Suprapubic skin (tissue), 4 donors: ENCODE results near the gene EVI5L. TPM values are rescaled to one million over a fixed set of nuclear protein-coding genes. Genes with fewer than 3 reads are reported as not detected.
A peak's percentile ranks its signal among the peaks of the same experiment; 100 is the strongest.
"Not testable (repeated sequence)": the region's sequence is repeated elsewhere in the genome, so short reads cannot be mapped to it uniquely, and the experiment has no call there.

Source experiments
- DNase-seq, 2 donors: peaks; one replicate each; pipeline ENCODE4 v3.0.0-alpha.2; 2019; ENCODE audit warnings: low spot score in 2 of 2
- H3K27ac ChIP-seq: fragments of 200-600 bp; sonication (generic); one replicate; pipeline ENCODE4 v1.5.1; 2019
- H3K27me3 ChIP-seq: fragments of 200-600 bp; sonication (generic); one replicate; pipeline ENCODE4 v1.5.1; 2019
- H3K36me3 ChIP-seq: fragments of 200-600 bp; sonication (generic); one replicate; pipeline ENCODE4 v1.5.1; 2019
- H3K4me1 ChIP-seq: fragments of 200-600 bp; sonication (generic); one replicate; pipeline ENCODE4 v1.5.1; 2019
- H3K4me3 ChIP-seq: fragments of 200-600 bp; sonication (generic); one replicate; pipeline ENCODE4 v1.5.1; 2019; ENCODE audit warnings: mild to moderate bottlenecking
- H3K9me3 ChIP-seq: fragments of 200-600 bp; sonication (generic); one replicate; pipeline ENCODE4 v1.5.1; 2019
- CTCF ChIP-seq, 2 donors: fragments of 200-600 bp in 1 of 2; fragments of 450-650 bp in 1 of 2; sonication (generic) in 1 of 2; IDR thresholded peaks; one replicate each; pipeline ENCODE4 v1.5.1; 2016 to 2019; ENCODE audit warnings: antibody characterized with exemption in 2 of 2, mild to moderate bottlenecking in 1 of 2, moderate library complexity in 1 of 2
- EP300 ChIP-seq: sonication (generic); formaldehyde crosslinking; IDR thresholded peaks from one replicate; pipeline ENCODE4 v1.6.1; 2017; ENCODE audit warnings: antibody characterized with exemption
- POLR2A ChIP-seq, 2 donors: fragments of 450-650 bp; IDR thresholded peaks; one replicate each; pipeline ENCODE4 v1.6.1; 2017; ENCODE audit warnings: antibody characterized with exemption in 2 of 2, mild to moderate bottlenecking in 2 of 2, moderate library complexity in 2 of 2
- POLR2AphosphoS5 ChIP-seq, 3 donors: sonication (generic); formaldehyde crosslinking; IDR thresholded peaks; one replicate each; pipeline ENCODE4 v1.6.1; 2017; ENCODE audit warnings: antibody characterized with exemption in 3 of 3
- WGBS: methylation state at CpG from one replicate; pipeline ENCODE4 v1.1.5; 2018; 5-methylcytosine and 5-hydroxymethylcytosine counted together
- total RNA-seq, 4 donors: library from RNA; depleted of rRNA; stranded (reverse); fragments of >200 nt; gene quantifications; one replicate each; pipeline ENCODE4 v1.1.0, GENCODE V29; 2016

The EVI5L gene
- total RNA-seq, 4 donors from 2014 or later: 17.2 to 29.4 (median 25.6) TPM

- peak within 1 kb of the TSS; percentile 18 for H3K27ac ChIP-seq
- WGBS: 15% methylated on average over 12 of the region's 53 CpGs
- peak in 1 of 2 donors; percentile 69 for DNase-seq
- H3K4me1 ChIP-seq: peaks cover 17% of the 10 kb centered on the region
- H3K36me3 ChIP-seq: no peaks in the 10 kb centered on the region
- no peaks in the 10 kb centered on the region for H3K9me3 ChIP-seq
- no peak for TF ChIP-seq POLR2A (IDR thresholded peaks at IDR 0.05)
- no peak for TF ChIP-seq EP300
- no peak for TF ChIP-seq CTCF (IDR thresholded peaks at IDR 0.05)
- TF ChIP-seq POLR2AphosphoS5 (IDR thresholded peaks at IDR 0.05): no peak
- H3K4me3 ChIP-seq: peak within 1 kb of the TSS; percentile 57
- H3K27me3 ChIP-seq: peaks cover 10% of the 10 kb centered on the region
Observed at GRCh38 chr19:7888145-7888825, 58.3 kb downstream of the EVI5L start, which contains the start of gene LRRC8E. LRRC8E (plus strand) TSS chr19:7888510; CDS start chr19:7895604, 7,094 bp downstream.

- Histone ChIP-seq H3K27me3 (peaks cover 10% of the 10 kb centered on the region), H3K36me3 (no peaks in the 10 kb centered on the region), H3K4me1 (peaks cover 17% of the 10 kb centered on the region), H3K4me3 (peak overlapping the region; percentile 57), H3K9me3 (no peaks in the 10 kb centered on the region), H3K27ac (peak overlapping the region; percentile 18)
- TF ChIP-seq POLR2AphosphoS5 (IDR thresholded peaks at IDR 0.05): no peak
- TF ChIP-seq CTCF (IDR thresholded peaks at IDR 0.05): no peak
- no peak for TF ChIP-seq EP300
- no peak for TF ChIP-seq POLR2A (IDR thresholded peaks at IDR 0.05)
- WGBS: 70% methylated on average over 8 of the region's 8 CpGs
- DNase-seq: no peak
Observed at GRCh38 chr19:7888826-7889217, 58.8 kb downstream of the EVI5L start.

GRCh38 chr19:7893362-7894101 lies 63.5 kb downstream of the EVI5L start:
- WGBS: 85% methylated on average over 17 of the region's 18 CpGs
- not testable (repeated sequence) for H3K4me3 ChIP-seq, H3K27ac ChIP-seq, H3K27me3 ChIP-seq, DNase-seq, H3K36me3 ChIP-seq, H3K9me3 ChIP-seq
- H3K4me1 ChIP-seq: peaks cover 27% of the 10 kb centered on the region

- TF ChIP-seq POLR2AphosphoS5 (IDR thresholded peaks at IDR 0.05): no peak
- TF ChIP-seq EP300: no peak
- TF ChIP-seq POLR2A (IDR thresholded peaks at IDR 0.05): no peak
- TF ChIP-seq CTCF (IDR thresholded peaks at IDR 0.05): no peak
Observed at GRCh38 chr19:7894612-7895309, 64.7 kb downstream of the EVI5L start.

GRCh38 chr19:7895565-7895964 lies 65.5 kb downstream of the EVI5L start:
- no peak for DNase-seq
- no peak for TF ChIP-seq CTCF (IDR thresholded peaks at IDR 0.05)
- TF ChIP-seq POLR2AphosphoS5 (IDR thresholded peaks at IDR 0.05): no peak
- TF ChIP-seq EP300: no peak
- TF ChIP-seq POLR2A (IDR thresholded peaks at IDR 0.05): no peak
- no peaks in the 10 kb centered on the region for H3K27me3 ChIP-seq
- no peak overlapping the region for H3K4me3 ChIP-seq
- H3K4me1 ChIP-seq: peaks cover 28% of the 10 kb centered on the region
- H3K27ac ChIP-seq: no peak overlapping the region
- peaks cover 9% of the 10 kb centered on the region for H3K36me3 ChIP-seq
- no peaks in the 10 kb centered on the region for H3K9me3 ChIP-seq
- 83% methylated on average over 12 of the region's 13 CpGs for WGBS

More at GRCh38 chr19:7894612-7895309, 64.7 kb downstream of the EVI5L start:
- Histone ChIP-seq H3K27ac (peak overlapping the region; percentile 15), H3K4me1 (peaks cover 19% of the 10 kb centered on the region), H3K36me3 (peaks cover 9% of the 10 kb centered on the region), H3K27me3 (no peaks in the 10 kb centered on the region), H3K9me3 (no peaks in the 10 kb centered on the region), H3K4me3 (no peak overlapping the region)
- 54% methylated on average over 4 of the region's 18 CpGs for WGBS
- no peak for DNase-seq
